ENCODE data around the gene SLC6A4. TPM values are rescaled to one million over a fixed set of nuclear protein-coding genes. Genes with fewer than 3 reads are reported as not detected.

The SLC6A4 gene
- total and polyA plus RNA-seq, 4 donors = 0.05 to 0.70 TPM; not detected in 2

GRCh38 chr17:30173649-30174048, 61.8 kb downstream of the SLC6A4 start:
- no peak overlapping the region for H3K9ac ChIP-seq (ENCODE audit: low read depth in 1 of 2, low read length in 2 of 2)
- no peak for TF ChIP-seq GABPA (IDR thresholded peaks at IDR 0.05 in 1 of 2, conservative IDR thresholded peaks at IDR 0.05 in 1 of 2)
- no peak for TF ChIP-seq TAF1 (conservative IDR thresholded peaks at IDR 0.05)
- no peak for TF ChIP-seq JUND (IDR thresholded peaks at IDR 0.05)
- no peaks in the 10 kb centered on the region for H3K4me1 ChIP-seq (ENCODE audit: control insufficient read depth in 4 of 4, insufficient read depth in 4 of 4, low read length in 3 of 4)
- no peaks in the 10 kb centered on the region for H3K9me3 ChIP-seq (ENCODE audit: control insufficient read depth in 4 of 4, low read length in 3 of 4)
- H3K36me3 ChIP-seq (ENCODE audit: control insufficient read depth in 4 of 4, insufficient read depth in 3 of 4, low read depth in 1 of 4, low read length in 3 of 4) = peaks cover 3 to 13% (median 9%) of the 10 kb centered on the region in 4 donors
- no peak for DNase-seq (ENCODE audit: low spot score)
- no peak overlapping the region for H3K4me3 ChIP-seq (ENCODE audit: low read depth in 1 of 3, low read length in 3 of 3)
- 82% methylated on average over 2 of the region's 2 CpGs for WGBS
- no peaks in the 10 kb centered on the region for H3K27me3 ChIP-seq (ENCODE audit: control insufficient read depth in 4 of 4, insufficient read depth in 4 of 4, low read length in 3 of 4)
- H3K27ac ChIP-seq (ENCODE audit: low read depth in 1 of 2, low read length in 2 of 2) = no peak overlapping the region

DNA sequence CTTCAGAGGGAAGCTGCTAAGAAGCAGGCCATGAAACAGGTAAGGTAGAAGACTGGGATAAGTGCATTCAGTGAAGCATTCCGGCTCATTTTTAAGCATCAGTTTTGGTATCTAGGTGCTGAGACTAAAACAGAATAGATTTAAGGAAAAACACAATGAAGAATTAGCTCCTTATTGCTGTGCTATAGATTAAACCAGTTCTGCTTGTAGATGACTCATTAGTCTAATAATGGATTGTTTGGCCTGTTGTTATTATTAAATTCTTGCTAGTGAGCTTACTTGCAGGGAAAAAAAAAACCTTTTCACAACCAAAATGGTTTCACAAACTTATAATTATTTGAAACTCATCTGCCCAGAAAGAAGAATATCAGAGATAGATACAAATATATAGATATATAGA, 62.9 kb downstream of the SLC6A4 start:
- DNase-seq (ENCODE audit: low spot score) = no peak
- 96% methylated on average over 1 of the region's 1 CpG for WGBS
- Histone ChIP-seq H3K27ac (ENCODE audit: low read depth in 1 of 2, low read length in 2 of 2) (no peak overlapping the region), H3K9ac (ENCODE audit: low read depth in 1 of 2, low read length in 2 of 2) (no peak overlapping the region), H3K36me3 (ENCODE audit: control insufficient read depth in 4 of 4, insufficient read depth in 3 of 4, low read depth in 1 of 4, low read length in 3 of 4) (peaks cover 3 to 8% (median 7%) of the 10 kb centered on the region in 4 donors), H3K27me3 (ENCODE audit: control insufficient read depth in 4 of 4, insufficient read depth in 4 of 4, low read length in 3 of 4) (no peaks in the 10 kb centered on the region), H3K4me1 (ENCODE audit: control insufficient read depth in 4 of 4, insufficient read depth in 4 of 4, low read length in 3 of 4) (no peaks in the 10 kb centered on the region), H3K4me3 (ENCODE audit: low read depth in 1 of 3, low read length in 3 of 3) (no peak overlapping the region), H3K9me3 (ENCODE audit: control insufficient read depth in 4 of 4, low read length in 3 of 4) (no peaks in the 10 kb centered on the region)
- TF ChIP-seq EGR1 (IDR thresholded peaks at IDR 0.05; ENCODE audit: low read depth in 2 of 2) (no peak), SP1 (IDR thresholded peaks at IDR 0.05) (no peak), FOXA2 (IDR thresholded peaks at IDR 0.05) (no peak)

DNA sequence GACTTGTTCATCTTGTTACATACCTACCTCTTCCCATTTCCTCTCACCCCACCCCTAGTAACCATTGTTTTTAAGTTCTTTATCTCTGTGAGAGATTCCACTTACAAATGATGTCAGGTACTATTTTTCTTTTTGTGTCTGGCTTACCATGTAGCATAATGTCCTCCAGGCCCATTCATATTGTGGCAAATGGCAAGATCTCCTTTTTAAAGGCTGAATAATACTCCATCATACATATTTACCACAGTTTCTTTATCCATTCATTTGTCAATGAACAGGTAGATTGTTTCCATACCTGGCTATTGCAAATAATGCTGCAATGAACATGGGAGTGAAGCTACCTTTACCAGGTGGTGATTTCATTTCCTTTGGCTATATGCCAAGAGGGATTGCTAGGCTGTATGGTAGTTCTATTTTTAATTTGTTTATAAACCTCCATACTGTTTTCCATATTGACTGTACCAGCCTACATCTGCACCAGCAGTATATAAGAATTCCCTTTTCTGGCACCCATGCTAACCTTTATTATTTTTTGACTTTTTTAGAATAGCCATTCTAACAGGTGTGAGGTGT, 65.0 kb downstream of the SLC6A4 start:
- DNase-seq (ENCODE audit: low spot score) = no peak
- no peak overlapping the region for H3K4me3 ChIP-seq (ENCODE audit: low read depth in 1 of 3, low read length in 3 of 3)
- TF ChIP-seq SP1 (IDR thresholded peaks at IDR 0.05) = no peak
- no peak for TF ChIP-seq TAF1 (conservative IDR thresholded peaks at IDR 0.05)
- no peak for TF ChIP-seq NR2F2 (IDR thresholded peaks at IDR 0.05)
- TF ChIP-seq, protein P1, sequence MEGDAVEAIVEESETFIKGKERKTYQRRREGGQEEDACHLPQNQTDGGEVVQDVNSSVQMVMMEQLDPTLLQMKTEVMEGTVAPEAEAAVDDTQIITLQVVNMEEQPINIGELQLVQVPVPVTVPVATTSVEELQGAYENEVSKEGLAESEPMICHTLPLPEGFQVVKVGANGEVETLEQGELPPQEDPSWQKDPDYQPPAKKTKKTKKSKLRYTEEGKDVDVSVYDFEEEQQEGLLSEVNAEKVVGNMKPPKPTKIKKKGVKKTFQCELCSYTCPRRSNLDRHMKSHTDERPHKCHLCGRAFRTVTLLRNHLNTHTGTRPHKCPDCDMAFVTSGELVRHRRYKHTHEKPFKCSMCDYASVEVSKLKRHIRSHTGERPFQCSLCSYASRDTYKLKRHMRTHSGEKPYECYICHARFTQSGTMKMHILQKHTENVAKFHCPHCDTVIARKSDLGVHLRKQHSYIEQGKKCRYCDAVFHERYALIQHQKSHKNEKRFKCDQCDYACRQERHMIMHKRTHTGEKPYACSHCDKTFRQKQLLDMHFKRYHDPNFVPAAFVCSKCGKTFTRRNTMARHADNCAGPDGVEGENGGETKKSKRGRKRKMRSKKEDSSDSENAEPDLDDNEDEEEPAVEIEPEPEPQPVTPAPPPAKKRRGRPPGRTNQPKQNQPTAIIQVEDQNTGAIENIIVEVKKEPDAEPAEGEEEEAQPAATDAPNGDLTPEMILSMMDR (IDR thresholded peaks at IDR 0.05; ENCODE audit: low read depth, low read length, missing input control) = no peak
- TF ChIP-seq, protein P2, sequence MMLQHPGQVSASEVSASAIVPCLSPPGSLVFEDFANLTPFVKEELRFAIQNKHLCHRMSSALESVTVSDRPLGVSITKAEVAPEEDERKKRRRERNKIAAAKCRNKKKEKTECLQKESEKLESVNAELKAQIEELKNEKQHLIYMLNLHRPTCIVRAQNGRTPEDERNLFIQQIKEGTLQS (IDR thresholded peaks at IDR 0.05) = no peak
- TF ChIP-seq YY1 (IDR thresholded peaks at IDR 0.05) = no peak
- TF ChIP-seq, protein P3, sequence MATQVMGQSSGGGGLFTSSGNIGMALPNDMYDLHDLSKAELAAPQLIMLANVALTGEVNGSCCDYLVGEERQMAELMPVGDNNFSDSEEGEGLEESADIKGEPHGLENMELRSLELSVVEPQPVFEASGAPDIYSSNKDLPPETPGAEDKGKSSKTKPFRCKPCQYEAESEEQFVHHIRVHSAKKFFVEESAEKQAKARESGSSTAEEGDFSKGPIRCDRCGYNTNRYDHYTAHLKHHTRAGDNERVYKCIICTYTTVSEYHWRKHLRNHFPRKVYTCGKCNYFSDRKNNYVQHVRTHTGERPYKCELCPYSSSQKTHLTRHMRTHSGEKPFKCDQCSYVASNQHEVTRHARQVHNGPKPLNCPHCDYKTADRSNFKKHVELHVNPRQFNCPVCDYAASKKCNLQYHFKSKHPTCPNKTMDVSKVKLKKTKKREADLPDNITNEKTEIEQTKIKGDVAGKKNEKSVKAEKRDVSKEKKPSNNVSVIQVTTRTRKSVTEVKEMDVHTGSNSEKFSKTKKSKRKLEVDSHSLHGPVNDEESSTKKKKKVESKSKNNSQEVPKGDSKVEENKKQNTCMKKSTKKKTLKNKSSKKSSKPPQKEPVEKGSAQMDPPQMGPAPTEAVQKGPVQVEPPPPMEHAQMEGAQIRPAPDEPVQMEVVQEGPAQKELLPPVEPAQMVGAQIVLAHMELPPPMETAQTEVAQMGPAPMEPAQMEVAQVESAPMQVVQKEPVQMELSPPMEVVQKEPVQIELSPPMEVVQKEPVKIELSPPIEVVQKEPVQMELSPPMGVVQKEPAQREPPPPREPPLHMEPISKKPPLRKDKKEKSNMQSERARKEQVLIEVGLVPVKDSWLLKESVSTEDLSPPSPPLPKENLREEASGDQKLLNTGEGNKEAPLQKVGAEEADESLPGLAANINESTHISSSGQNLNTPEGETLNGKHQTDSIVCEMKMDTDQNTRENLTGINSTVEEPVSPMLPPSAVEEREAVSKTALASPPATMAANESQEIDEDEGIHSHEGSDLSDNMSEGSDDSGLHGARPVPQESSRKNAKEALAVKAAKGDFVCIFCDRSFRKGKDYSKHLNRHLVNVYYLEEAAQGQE (IDR thresholded peaks at IDR 0.05) = no peak
- no peak for TF ChIP-seq JUND (IDR thresholded peaks at IDR 0.05)
- no peaks in the 10 kb centered on the region for H3K4me1 ChIP-seq (ENCODE audit: control insufficient read depth in 4 of 4, insufficient read depth in 4 of 4, low read length in 3 of 4)
- no peaks in the 10 kb centered on the region for H3K9me3 ChIP-seq (ENCODE audit: control insufficient read depth in 4 of 4, low read length in 3 of 4)
- no peak overlapping the region for H3K27ac ChIP-seq (ENCODE audit: low read depth in 1 of 2, low read length in 2 of 2)
- no peak overlapping the region for H3K9ac ChIP-seq (ENCODE audit: low read depth in 1 of 2, low read length in 2 of 2)
- no peaks in the 10 kb centered on the region for H3K27me3 ChIP-seq (ENCODE audit: control insufficient read depth in 4 of 4, insufficient read depth in 4 of 4, low read length in 3 of 4)
- peaks cover 3 to 5% (median 4%) of the 10 kb centered on the region in 4 donors for H3K36me3 ChIP-seq (ENCODE audit: control insufficient read depth in 4 of 4, insufficient read depth in 3 of 4, low read depth in 1 of 4, low read length in 3 of 4)

All from liver (tissue), 9 donors.